Measurements from ENCODE around the gene PAK4. TPM values are rescaled to one million over a fixed set of nuclear protein-coding genes. Genes with fewer than 3 reads are reported as not detected.

The PAK4 gene
- total RNA-seq, result 10 to 100 TPM in 5 of 8 experiments, 1 to 10 TPM in 3; 6.5 to 42.8 (median 11.9) TPM

DNA sequence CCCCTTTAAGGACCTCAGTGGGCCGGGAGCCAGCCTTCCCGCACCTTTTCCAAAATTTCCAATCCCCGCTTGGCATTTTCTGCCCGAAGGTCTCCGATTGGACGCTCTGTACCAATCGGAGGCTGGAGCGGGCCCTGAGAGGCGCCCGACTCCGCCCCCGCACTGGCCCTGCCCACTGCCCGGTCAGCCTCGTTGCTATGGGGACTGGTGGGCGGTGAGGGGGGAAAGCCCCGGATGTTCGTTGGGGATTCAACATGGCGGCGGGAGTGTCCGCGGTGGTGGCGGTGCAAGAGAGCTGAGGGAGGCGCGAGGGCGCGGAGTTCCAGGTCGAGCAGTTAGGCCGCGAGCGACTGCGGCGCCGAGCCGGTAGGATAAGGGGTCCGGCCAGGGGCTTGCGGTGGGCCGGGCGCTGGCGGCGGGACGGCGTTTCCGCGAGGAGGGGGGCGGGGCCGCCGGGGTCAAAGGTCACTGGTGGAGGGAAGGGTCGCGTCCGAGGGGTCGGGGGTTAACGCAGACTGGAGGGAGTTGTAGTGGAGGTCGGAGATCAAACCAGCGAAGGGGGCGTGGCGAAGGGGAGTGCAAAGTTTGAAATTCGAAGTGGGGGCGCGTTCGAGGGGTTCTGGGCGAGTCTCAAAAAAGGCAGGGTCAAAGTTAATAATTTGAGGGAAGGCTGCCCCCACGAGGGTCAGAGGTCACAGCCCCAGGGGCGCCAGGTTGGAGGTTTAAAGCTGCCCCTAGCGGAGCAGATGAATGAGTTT lies at the start of gene PAK4:
PAK4 (plus strand) TSS at position 233 of the 758 bp plus-strand sequence. CDS start 43,768 bp downstream, outside the sequence.
- Histone ChIP-seq H3K4me1 (replicated peaks in 1 of 2) (peaks cover 17 to 22% of the 10 kb centered on the region in 2 donors), H3K4me3 (peak within 1 kb of the TSS; percentile 78 to 99 (median 81)), H3K27ac (peak within 1 kb of the TSS; percentile 89 to 92)
- in situ Hi-C loops (cut with MboI; ENCODE audit: low pct_unique_long_range_greater_than_20kb in 2 of 9, low sequenced_read_pairs in 9 of 9, unreplicated experiment in 9 of 9), result loop anchor here in 2 of 9 experiments (10.0 kb wide), 1 partner anchor 199 kb away; the partner anchor contains the start of gene LRFN1 (in 2 of the 2)
- peak; percentile 82 to 100 (median 96) for ATAC-seq (replicated peaks in 6 of 8)
- WGBS, 10 experiments, result 0 to 3% (median 0%) methylated on average over 1 to 8 of the region's 64 CpGs; no CpG with 5 or more reads in 6 of the 10 experiments

DNA sequence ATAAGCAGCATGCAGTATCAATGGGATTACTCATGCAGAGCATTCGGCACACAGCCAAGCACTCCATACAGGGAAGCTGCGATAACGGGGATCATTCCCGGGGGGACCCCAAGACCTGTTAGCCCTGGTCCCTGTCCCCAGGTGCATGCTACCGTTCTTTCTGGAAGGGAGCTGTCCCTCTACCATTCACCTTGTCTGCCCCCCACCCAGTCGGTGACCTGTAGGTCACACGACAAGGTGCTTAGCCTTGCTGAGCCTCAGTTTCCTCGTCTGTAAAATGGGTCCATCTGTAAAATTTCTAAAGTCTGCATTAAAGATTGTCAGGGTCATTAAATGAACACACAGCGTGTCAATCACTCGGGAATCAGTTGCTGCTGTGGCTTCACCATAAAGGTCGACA lies 48.3 kb upstream of the PAK4 start:
- no peaks in the 10 kb centered on the region for H3K4me1 ChIP-seq (replicated peaks in 1 of 2)
- in situ Hi-C loops (cut with MboI; ENCODE audit: low pct_unique_long_range_greater_than_20kb in 2 of 9, low sequenced_read_pairs in 9 of 9, unreplicated experiment in 9 of 9), result no loop called here
- no peak overlapping the region for H3K27ac ChIP-seq
- WGBS, 10 experiments, result 40 to 100% (median 82%) methylated on average over 1 to 11 of the region's 11 CpGs; no CpG with 5 or more reads in 2 of the 10 experiments
- H3K4me3 ChIP-seq, result no peak overlapping the region
- no peak for ATAC-seq (replicated peaks in 6 of 8)

DNA sequence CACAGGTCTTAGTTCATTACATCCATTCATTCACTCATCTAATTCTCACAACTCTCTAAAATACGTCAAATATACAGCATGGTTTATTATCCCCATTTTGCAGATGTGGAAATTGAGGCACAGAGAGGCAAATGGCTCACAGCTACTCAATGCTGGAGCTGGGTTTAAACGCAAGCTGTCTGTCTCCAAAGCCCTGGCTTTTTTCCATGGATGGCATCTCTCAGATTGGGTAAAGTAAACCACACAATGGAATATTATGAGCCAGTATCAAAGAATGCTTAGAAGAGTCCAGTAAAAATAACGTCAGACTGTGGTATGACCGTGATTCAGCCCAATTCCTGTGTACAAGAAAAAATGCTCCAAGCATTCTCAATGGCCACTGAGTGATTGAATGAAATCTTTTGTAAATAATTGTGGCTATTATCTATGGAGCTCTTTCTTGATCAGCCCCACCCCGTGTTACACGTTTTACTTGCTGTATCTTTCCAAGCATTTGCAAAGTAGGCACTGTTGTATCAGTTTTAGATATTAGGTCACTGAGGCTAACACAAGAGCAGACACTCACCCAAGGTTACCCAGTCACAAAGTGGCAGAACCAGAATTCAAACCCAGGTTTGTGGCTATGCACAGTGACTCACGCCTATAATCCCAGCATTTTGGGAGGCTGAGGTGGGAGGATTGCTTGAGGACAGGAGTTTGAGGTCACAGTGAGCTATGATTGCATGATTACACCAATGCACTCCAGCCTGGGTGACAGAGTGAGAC lies 47.0 kb upstream of the PAK4 start:
- H3K4me3 ChIP-seq, result no peak overlapping the region
- peak in 2 of 8 experiments; percentile 74 to 86 for ATAC-seq (replicated peaks in 6 of 8)
- 0 to 100% (median 49%) methylated on average over 2 to 5 of the region's 7 CpGs; no CpG with 5 or more reads in 2 of the 10 experiments for WGBS, 10 experiments

DNA sequence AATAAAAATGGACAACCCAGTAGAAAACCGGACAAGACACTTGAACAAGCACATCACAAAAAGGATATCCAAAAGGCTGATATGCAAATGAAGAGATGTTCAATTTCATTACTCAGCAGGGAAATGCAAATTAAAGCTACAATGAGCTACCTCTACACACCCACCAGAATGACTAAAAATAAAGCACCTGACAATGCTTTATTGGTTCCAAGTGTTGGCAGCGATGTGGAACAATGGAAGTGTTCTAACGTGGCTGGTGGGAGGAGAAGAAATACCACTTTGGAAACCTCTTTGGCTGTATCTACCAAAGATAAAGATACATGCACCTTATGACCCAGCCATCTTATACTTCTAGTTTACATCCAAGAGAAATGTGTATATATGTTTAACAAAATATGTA lies 45.2 kb upstream of the PAK4 start:
- H3K4me3 ChIP-seq, result no peak overlapping the region
- no peaks in the 10 kb centered on the region for H3K4me1 ChIP-seq (replicated peaks in 1 of 2)
- ATAC-seq (replicated peaks in 6 of 8), result no peak
- 40 to 85% (median 63%) methylated on average over 2 to 3 of the region's 3 CpGs for WGBS, 10 experiments
- in situ Hi-C loops (cut with MboI; ENCODE audit: low pct_unique_long_range_greater_than_20kb in 2 of 9, low sequenced_read_pairs in 9 of 9, unreplicated experiment in 9 of 9), result no loop called here
- H3K27ac ChIP-seq, result no peak overlapping the region

More for the DNA sequence above, 47.0 kb upstream of the PAK4 start:
- Histone ChIP-seq H3K27ac (no peak overlapping the region), H3K4me1 (replicated peaks in 1 of 2) (no peaks in the 10 kb centered on the region)
- in situ Hi-C loops (cut with MboI; ENCODE audit: low pct_unique_long_range_greater_than_20kb in 2 of 9, low sequenced_read_pairs in 9 of 9, unreplicated experiment in 9 of 9), result no loop called here

DNA sequence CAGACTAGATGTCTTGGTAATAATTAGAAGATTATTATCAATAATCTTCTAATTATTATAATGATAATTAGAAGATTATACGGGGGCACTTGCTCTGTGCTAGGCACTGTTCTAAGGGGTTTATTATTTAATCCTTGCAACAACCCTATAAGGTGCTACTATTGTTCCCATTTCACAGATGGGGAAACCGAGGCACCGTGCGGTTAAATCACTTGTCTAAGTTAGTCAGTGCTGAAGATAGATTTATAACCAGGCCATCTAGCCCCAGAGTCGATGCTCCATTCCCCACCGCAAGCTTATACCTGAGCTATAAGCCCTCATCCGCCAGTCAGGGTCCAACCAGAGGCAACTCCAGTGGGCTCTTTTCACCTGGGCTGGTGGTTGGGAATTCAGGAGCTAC lies 43.4 kb upstream of the PAK4 start:
- Histone ChIP-seq H3K27ac (no peak overlapping the region), H3K4me1 (replicated peaks in 1 of 2) (no peaks in the 10 kb centered on the region), H3K4me3 (no peak overlapping the region)
- no peak for ATAC-seq (replicated peaks in 6 of 8)
- WGBS, 10 experiments, result 55 to 92% (median 78%) methylated on average over 2 to 6 of the region's 7 CpGs; no CpG with 5 or more reads in 4 of the 10 experiments
- in situ Hi-C loops (cut with MboI; ENCODE audit: low pct_unique_long_range_greater_than_20kb in 2 of 9, low sequenced_read_pairs in 9 of 9, unreplicated experiment in 9 of 9), result no loop called here

DNA sequence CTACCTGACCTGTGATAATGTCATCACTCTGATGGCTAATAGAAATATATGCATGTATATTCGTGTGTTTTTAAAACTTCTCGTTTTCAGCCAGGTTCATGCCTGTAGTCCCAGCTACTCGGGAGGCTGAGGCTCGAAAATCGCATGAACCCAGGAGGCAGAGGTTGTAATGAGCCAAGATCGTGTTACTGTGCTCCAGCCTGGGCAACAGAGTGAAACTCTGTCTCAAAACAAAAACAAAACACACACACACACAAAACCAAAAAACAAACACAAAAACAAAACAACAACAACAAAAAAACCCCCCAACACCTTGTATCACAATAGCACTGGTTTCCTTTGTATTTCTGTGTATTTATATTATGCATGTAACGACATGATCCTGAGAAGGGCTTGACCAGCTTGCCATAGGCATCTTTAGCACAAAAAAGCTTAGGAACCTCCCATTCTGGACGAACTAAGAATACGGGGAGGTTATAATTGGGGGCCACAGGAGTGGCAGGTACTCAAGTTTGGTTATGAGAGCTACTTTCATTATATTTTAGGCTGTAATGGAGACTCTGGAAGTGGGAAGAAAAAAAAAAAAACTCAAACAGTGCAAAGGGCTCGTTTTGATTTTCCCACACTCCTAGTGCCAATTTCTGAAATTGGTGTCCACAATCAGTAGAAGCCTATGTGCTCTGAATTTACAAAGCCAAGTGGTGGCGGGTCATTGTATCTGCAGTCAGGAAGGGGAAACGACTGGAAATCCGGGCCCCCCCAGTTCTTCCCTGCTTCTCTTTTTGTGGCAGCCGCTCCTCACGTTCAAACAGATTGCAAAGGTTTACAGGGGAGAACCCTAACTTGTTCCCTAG lies 42.6 kb upstream of the PAK4 start:
- no peaks in the 10 kb centered on the region for H3K4me1 ChIP-seq (replicated peaks in 1 of 2)
- in situ Hi-C loops (cut with MboI; ENCODE audit: low pct_unique_long_range_greater_than_20kb in 2 of 9, low sequenced_read_pairs in 9 of 9, unreplicated experiment in 9 of 9), result no loop called here
- H3K27ac ChIP-seq, result no peak overlapping the region
- H3K4me3 ChIP-seq, result no peak overlapping the region
- ATAC-seq (replicated peaks in 6 of 8), result no peak
- WGBS, 10 experiments, result 3 to 38% (median 25%) methylated on average over 4 to 15 of the region's 15 CpGs; no CpG with 5 or more reads in 1 of the 10 experiments

DNA sequence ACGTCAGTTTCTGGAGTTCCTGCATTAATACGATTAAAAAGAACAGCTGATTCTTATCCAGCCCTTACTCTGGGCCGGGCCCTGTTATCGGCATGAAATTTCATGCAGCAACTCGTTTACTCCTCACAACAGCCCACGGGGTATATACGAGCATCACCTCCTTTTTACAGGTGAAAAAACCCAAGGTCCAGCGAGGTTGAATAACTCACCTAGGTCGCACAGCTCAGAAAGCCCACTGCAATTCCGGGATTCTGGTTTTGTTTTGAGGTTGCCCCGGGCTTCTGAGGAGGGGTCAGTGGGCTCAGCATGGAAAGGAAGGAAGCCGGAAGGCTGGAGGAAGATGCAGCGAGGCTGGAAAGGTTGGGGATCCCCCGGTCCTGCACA lies 42.0 kb upstream of the PAK4 start:
- ATAC-seq (replicated peaks in 6 of 8), result peak in 2 of 8 experiments; percentile 23 to 35
- Histone ChIP-seq H3K4me1 (replicated peaks in 1 of 2) (no peaks in the 10 kb centered on the region), H3K4me3 (no peak overlapping the region), H3K27ac (no peak overlapping the region)
- WGBS, 10 experiments, result 0 to 44% (median 14%) methylated on average over 4 to 9 of the region's 14 CpGs; no CpG with 5 or more reads in 2 of the 10 experiments
- in situ Hi-C loops (cut with MboI; ENCODE audit: low pct_unique_long_range_greater_than_20kb in 2 of 9, low sequenced_read_pairs in 9 of 9, unreplicated experiment in 9 of 9), result no loop called here

DNA sequence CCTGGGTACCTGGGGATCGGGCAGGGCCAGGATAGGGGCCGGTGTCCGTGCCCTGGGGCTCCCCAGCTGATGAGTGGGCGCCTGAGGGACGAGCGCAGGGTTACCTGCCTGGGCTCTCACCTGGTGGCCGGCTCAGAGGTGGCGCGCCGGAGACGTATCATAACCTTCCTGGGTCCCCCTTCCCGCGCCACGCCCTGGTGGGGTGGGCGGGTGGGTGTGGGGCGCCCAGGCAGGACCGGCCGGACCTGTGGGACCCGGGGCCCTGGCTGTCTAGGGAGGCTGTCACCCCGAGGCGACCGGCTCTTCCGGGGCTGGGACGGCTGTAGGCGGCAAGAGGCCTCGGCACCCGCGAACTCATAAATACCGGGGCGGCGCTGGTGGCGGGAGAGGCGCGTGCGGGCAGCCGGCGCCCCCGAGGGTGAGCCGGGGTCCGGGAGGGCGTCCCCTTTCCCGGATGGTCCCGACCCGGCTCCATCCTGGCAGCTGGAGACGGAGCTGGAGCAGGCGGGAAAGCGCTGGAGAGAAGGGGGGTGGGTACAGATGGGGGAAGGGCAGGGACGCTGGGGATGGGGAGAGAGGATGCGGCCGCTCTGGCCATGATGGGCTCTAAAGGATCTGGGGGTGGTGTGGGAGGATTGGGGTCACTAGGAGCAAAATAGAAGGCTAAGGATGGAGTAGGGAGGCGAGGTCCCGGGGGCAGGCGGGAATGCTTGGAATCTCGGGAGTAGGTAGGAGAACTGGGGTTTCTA lies 41.4 kb upstream of the PAK4 start, which contains the start of gene ACP7:
ACP7 (plus strand) TSS at position 386 of the 749 bp plus-strand sequence. CDS start 902 bp downstream, outside the sequence.
- Histone ChIP-seq H3K4me1 (replicated peaks in 1 of 2) (no peaks in the 10 kb centered on the region), H3K4me3 (no peak within 1 kb of the TSS), H3K27ac (no peak within 1 kb of the TSS)
- WGBS, 10 experiments, result no CpG with 5 or more reads among the region's 54 CpGs
- peak in 1 of 8 experiments; percentile 45 for ATAC-seq (replicated peaks in 6 of 8)
- in situ Hi-C loops (cut with MboI; ENCODE audit: low pct_unique_long_range_greater_than_20kb in 2 of 9, low sequenced_read_pairs in 9 of 9, unreplicated experiment in 9 of 9), result no loop called here

DNA sequence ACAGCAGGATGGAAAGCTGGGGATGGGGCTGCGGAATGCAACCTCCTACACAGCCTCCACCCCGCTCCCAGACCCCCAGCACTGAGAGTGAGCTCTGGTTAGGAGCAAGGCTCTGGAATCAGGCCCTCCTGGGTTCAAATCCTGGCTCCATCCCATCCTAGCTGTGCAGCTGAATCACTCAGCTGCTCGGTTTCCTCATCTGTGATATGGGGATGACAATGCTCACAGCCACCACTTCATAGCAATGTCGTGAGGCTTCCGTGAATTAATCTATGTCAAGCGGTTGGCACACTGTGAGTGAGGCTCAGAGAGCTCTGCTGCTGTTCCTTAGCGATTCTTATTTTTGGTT lies 40.9 kb upstream of the PAK4 start:
- 33 to 100% (median 63%) methylated on average over 1 to 4 of the region's 7 CpGs; no CpG with 5 or more reads in 6 of the 10 experiments for WGBS, 10 experiments
- H3K4me3 ChIP-seq, result no peak overlapping the region
- no peak overlapping the region for H3K27ac ChIP-seq
- no peak for ATAC-seq (replicated peaks in 6 of 8)
- in situ Hi-C loops (cut with MboI; ENCODE audit: low pct_unique_long_range_greater_than_20kb in 2 of 9, low sequenced_read_pairs in 9 of 9, unreplicated experiment in 9 of 9), result no loop called here
- no peaks in the 10 kb centered on the region for H3K4me1 ChIP-seq (replicated peaks in 1 of 2)

DNA sequence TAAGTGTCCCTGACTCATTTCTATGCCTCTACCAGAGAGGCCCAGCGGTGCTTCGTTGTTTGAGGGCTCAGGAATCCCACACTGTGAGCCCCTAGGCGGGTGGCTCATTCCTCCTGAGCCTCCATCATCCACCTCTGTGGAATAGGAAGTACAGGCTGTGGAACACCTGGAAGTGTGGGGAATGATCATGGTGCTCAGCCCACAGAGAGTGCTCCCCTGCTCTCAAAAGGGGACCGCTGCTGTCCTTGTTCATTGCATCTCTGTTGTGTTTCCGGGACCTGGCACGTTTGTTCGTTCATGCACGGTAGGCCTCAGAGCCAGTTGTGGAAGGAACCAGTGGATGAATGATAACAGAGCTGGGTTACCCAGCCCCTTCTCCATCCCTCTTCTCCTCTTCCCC lies 40.2 kb upstream of the PAK4 start:
- Histone ChIP-seq H3K27ac (no peak overlapping the region), H3K4me1 (replicated peaks in 1 of 2) (no peaks in the 10 kb centered on the region), H3K4me3 (no peak overlapping the region)
- 60 to 73% (median 63%) methylated on average over 1 to 5 of the region's 8 CpGs; no CpG with 5 or more reads in 6 of the 10 experiments for WGBS, 10 experiments
- in situ Hi-C loops (cut with MboI; ENCODE audit: low pct_unique_long_range_greater_than_20kb in 2 of 9, low sequenced_read_pairs in 9 of 9, unreplicated experiment in 9 of 9), result no loop called here
- no peak for ATAC-seq (replicated peaks in 6 of 8)

DNA sequence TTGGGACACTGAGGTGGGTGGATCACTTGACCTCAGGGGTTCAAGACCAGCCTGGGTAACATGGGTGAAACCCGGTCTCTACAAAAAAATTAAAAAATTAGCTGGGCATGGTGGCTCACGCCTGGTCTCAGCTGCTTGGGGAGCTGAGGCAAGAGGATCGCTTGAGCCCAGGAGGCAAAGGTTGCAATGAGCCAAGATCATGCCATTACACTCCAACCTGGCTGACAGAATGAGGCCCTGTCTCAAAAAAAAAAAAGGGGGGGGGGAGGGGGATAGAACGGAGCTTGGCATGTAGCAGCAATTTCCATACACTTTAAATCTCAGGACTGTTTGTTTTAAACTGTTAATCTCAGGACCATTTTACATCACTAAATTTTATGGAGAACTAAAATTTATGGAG lies 39.2 kb upstream of the PAK4 start:
- in situ Hi-C loops (cut with MboI; ENCODE audit: low pct_unique_long_range_greater_than_20kb in 2 of 9, low sequenced_read_pairs in 9 of 9, unreplicated experiment in 9 of 9), result no loop called here
- Histone ChIP-seq H3K4me1 (replicated peaks in 1 of 2) (no peaks in the 10 kb centered on the region), H3K27ac (no peak overlapping the region), H3K4me3 (no peak overlapping the region)
- 0 to 92% (median 58%) methylated on average over 1 to 4 of the region's 4 CpGs; no CpG with 5 or more reads in 3 of the 10 experiments for WGBS, 10 experiments
- ATAC-seq (replicated peaks in 6 of 8), result peak in 1 of 8 experiments; percentile 44

Data from motor neuron (in vitro differentiated cells).